ENCODE data around the gene PELI2. TPM values are rescaled to one million over a fixed set of nuclear protein-coding genes. Genes with fewer than 3 reads are reported as not detected.

PELI2 gene
- total RNA-seq, 2 donors from 2014 or later = 8.9 to 25.7 TPM

- H3K27ac ChIP-seq = no peak overlapping the region
- DNase-seq (ENCODE audit: low spot score) = no peak
- no peaks in the 10 kb centered on the region for H3K9me3 ChIP-seq
- no peaks in the 10 kb centered on the region for H3K27me3 ChIP-seq (replicated peaks; ENCODE audit: insufficient read depth)
- no peaks in the 10 kb centered on the region for H3K36me3 ChIP-seq
- no peak overlapping the region for H3K4me3 ChIP-seq
- intact Hi-C loops (cut with DNase I) = no loop called here
- WGBS = 83% methylated on average over 17 of the region's 17 CpGs
- TF ChIP-seq POLR2A (IDR thresholded peaks at IDR 0.05) (no peak), CTCF (IDR thresholded peaks at IDR 0.05) (no peak), POLR2AphosphoS5 (IDR thresholded peaks at IDR 0.05) (no peak)
- no peaks in the 10 kb centered on the region for H3K4me1 ChIP-seq (replicated peaks)
These were observed 106.8 kb downstream of the PELI2 start for GRCh38 chr14:56224691-56225681.

- 75% methylated on average over 4 of the region's 4 CpGs for WGBS
- TF ChIP-seq CTCF (IDR thresholded peaks at IDR 0.05) (no peak), POLR2A (IDR thresholded peaks at IDR 0.05) (no peak), POLR2AphosphoS5 (IDR thresholded peaks at IDR 0.05) (no peak)
- DNase-seq (ENCODE audit: low spot score) = no peak
- Histone ChIP-seq H3K9me3 (no peaks in the 10 kb centered on the region), H3K27me3 (replicated peaks; ENCODE audit: insufficient read depth) (no peaks in the 10 kb centered on the region), H3K4me1 (replicated peaks) (no peaks in the 10 kb centered on the region), H3K27ac (no peak overlapping the region), H3K36me3 (no peaks in the 10 kb centered on the region), H3K4me3 (no peak overlapping the region)
- intact Hi-C loops (cut with DNase I) = no loop called here
These were observed 117.2 kb downstream of the PELI2 start for GRCh38 chr14:56235388-56235787.

- no peaks in the 10 kb centered on the region for H3K4me1 ChIP-seq (replicated peaks)
- no peak for TF ChIP-seq POLR2A (IDR thresholded peaks at IDR 0.05)
- TF ChIP-seq POLR2AphosphoS5 (IDR thresholded peaks at IDR 0.05) = no peak
- no peak for TF ChIP-seq CTCF (IDR thresholded peaks at IDR 0.05)
- H3K4me3 ChIP-seq = no peak overlapping the region
- no peak overlapping the region for H3K27ac ChIP-seq
- no peaks in the 10 kb centered on the region for H3K36me3 ChIP-seq
- H3K27me3 ChIP-seq (replicated peaks; ENCODE audit: insufficient read depth) = no peaks in the 10 kb centered on the region
- intact Hi-C loops (cut with DNase I) = no loop called here
- DNase-seq (ENCODE audit: low spot score) = no peak
- 69% methylated on average over 2 of the region's 2 CpGs for WGBS
- H3K9me3 ChIP-seq = no peaks in the 10 kb centered on the region
These were observed 119.2 kb downstream of the PELI2 start for GRCh38 chr14:56237398-56237797.

- H3K36me3 ChIP-seq = no peaks in the 10 kb centered on the region
- H3K4me1 ChIP-seq (replicated peaks) = no peaks in the 10 kb centered on the region
- H3K27me3 ChIP-seq (replicated peaks; ENCODE audit: insufficient read depth) = no peaks in the 10 kb centered on the region
- DNase-seq (ENCODE audit: low spot score) = no peak
- no peak overlapping the region for H3K27ac ChIP-seq
- intact Hi-C loops (cut with DNase I) = no loop called here
- H3K4me3 ChIP-seq = no peak overlapping the region
- no peaks in the 10 kb centered on the region for H3K9me3 ChIP-seq
- WGBS = 91% methylated on average over 6 of the region's 6 CpGs
- TF ChIP-seq POLR2AphosphoS5 (IDR thresholded peaks at IDR 0.05) (no peak), CTCF (IDR thresholded peaks at IDR 0.05) (no peak), POLR2A (IDR thresholded peaks at IDR 0.05) (no peak)
These were observed 123.2 kb downstream of the PELI2 start for GRCh38 chr14:56241461-56241860.

- no peak for DNase-seq (ENCODE audit: low spot score)
- Histone ChIP-seq H3K4me3 (no peak overlapping the region), H3K27ac (no peak overlapping the region), H3K27me3 (replicated peaks; ENCODE audit: insufficient read depth) (no peaks in the 10 kb centered on the region), H3K9me3 (no peaks in the 10 kb centered on the region), H3K4me1 (replicated peaks) (no peaks in the 10 kb centered on the region), H3K36me3 (no peaks in the 10 kb centered on the region)
- intact Hi-C loops (cut with DNase I) = no loop called here
- 89% methylated on average over 2 of the region's 2 CpGs for WGBS
- TF ChIP-seq POLR2AphosphoS5 (IDR thresholded peaks at IDR 0.05) = no peak
- no peak for TF ChIP-seq POLR2A (IDR thresholded peaks at IDR 0.05)
- no peak for TF ChIP-seq CTCF (IDR thresholded peaks at IDR 0.05)
These were observed 124.9 kb downstream of the PELI2 start for GRCh38 chr14:56243110-56243509.

Data from prostate gland (tissue), 2 donors.